ENCODE results near the gene DLK1.

The DLK1 gene

GRCh38 chr14:100761481-100761880 lies 34.8 kb downstream of the DLK1 start:
- no peak for DNase-seq (ENCODE audit: extremely low read depth, low read depth)
- TF ChIP-seq, protein P1, sequence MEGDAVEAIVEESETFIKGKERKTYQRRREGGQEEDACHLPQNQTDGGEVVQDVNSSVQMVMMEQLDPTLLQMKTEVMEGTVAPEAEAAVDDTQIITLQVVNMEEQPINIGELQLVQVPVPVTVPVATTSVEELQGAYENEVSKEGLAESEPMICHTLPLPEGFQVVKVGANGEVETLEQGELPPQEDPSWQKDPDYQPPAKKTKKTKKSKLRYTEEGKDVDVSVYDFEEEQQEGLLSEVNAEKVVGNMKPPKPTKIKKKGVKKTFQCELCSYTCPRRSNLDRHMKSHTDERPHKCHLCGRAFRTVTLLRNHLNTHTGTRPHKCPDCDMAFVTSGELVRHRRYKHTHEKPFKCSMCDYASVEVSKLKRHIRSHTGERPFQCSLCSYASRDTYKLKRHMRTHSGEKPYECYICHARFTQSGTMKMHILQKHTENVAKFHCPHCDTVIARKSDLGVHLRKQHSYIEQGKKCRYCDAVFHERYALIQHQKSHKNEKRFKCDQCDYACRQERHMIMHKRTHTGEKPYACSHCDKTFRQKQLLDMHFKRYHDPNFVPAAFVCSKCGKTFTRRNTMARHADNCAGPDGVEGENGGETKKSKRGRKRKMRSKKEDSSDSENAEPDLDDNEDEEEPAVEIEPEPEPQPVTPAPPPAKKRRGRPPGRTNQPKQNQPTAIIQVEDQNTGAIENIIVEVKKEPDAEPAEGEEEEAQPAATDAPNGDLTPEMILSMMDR (IDR thresholded peaks at IDR 0.05; ENCODE audit: low read depth, low read length), result no peak

- TF ChIP-seq, protein P1 (IDR thresholded peaks at IDR 0.05; ENCODE audit: low read depth, low read length), result no peak
- DNase-seq (ENCODE audit: extremely low read depth, low read depth), result no peak
These were observed 35.4 kb downstream of the DLK1 start for GRCh38 chr14:100762089-100762515.

DNA sequence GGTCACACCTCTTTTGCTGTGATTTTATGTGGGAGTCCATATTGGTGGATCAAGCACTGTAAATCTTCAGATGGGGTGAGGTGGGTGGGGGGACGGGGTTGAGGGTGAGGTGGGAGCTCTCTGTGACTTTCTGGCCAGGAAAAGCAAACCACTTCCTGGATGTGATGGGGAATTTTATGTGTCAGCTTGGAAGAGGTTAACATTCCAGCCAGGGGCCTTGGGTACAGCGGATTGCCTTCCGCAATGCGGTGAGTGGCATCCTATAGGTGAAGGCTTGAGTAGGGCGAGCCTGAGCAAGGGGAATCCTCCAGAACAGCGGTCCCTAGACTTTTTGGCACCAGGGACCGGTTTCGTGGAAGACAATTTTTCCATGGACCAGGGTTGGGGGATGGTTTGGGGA lies 36.2 kb downstream of the DLK1 start:
- TF ChIP-seq, protein P1 (IDR thresholded peaks at IDR 0.05; ENCODE audit: low read depth, low read length), result no peak
- no peak for DNase-seq (ENCODE audit: extremely low read depth, low read depth)

DNA sequence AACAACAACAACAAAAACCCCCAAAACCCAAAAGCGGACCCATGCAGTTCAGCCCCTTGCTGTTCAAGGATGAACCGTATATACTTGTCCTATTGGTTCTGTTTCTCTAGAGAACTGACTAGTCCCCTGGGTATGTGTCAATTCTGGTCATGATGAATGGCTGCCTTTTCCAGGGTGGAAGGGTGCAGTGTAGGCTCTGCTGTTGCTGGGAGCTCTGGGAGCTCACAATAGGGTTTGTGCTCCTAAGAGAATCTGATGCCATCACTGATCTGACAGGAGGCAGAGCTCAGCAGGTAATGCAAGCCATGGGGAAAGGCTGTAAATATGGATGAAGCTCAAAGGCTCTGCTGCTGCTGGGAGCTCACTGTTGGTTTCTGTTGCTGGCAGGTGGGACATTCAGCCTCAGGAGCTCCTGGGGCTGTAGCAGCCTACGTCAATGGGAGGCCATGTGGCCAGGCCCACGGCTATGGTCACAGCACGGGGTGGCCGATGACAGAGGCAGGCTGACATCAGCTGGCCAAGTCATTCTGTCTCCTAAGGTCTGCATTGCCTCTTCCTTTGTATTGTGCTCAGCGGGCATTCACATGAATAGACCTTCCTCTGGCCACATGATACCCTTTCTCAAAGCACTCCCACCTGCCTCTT lies 37.9 kb downstream of the DLK1 start:
- TF ChIP-seq, protein P1 (IDR thresholded peaks at IDR 0.05; ENCODE audit: low read depth, low read length), result no peak
- DNase-seq (ENCODE audit: extremely low read depth, low read depth), result no peak

DNA sequence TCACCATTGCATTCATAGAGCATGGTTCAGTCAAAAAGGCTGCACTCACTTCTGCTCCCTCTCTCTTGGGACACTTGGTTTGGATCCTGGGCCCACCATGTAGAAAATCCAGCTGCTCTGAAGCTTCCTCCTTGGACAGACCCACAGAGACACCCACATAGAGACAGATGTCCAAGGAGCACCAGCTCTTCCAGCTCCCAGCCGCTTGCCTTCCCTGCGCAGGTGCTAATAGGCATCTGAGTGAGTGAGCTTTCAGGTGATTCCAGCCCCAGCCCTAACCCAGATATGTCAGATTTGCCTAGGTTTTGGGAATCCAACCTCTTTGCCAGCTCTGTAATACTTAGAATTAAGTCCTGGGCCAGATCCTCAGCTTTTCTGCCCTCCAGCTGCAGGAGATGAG lies 38.6 kb downstream of the DLK1 start:
- TF ChIP-seq, protein P1 (IDR thresholded peaks at IDR 0.05; ENCODE audit: low read depth, low read length), result no peak
- no peak for DNase-seq (ENCODE audit: extremely low read depth, low read depth)

GRCh38 chr14:100765991-100766390 lies 39.3 kb downstream of the DLK1 start:
- TF ChIP-seq, protein P1 (IDR thresholded peaks at IDR 0.05; ENCODE audit: low read depth, low read length), result no peak
- DNase-seq (ENCODE audit: extremely low read depth, low read depth), result no peak

DNA sequence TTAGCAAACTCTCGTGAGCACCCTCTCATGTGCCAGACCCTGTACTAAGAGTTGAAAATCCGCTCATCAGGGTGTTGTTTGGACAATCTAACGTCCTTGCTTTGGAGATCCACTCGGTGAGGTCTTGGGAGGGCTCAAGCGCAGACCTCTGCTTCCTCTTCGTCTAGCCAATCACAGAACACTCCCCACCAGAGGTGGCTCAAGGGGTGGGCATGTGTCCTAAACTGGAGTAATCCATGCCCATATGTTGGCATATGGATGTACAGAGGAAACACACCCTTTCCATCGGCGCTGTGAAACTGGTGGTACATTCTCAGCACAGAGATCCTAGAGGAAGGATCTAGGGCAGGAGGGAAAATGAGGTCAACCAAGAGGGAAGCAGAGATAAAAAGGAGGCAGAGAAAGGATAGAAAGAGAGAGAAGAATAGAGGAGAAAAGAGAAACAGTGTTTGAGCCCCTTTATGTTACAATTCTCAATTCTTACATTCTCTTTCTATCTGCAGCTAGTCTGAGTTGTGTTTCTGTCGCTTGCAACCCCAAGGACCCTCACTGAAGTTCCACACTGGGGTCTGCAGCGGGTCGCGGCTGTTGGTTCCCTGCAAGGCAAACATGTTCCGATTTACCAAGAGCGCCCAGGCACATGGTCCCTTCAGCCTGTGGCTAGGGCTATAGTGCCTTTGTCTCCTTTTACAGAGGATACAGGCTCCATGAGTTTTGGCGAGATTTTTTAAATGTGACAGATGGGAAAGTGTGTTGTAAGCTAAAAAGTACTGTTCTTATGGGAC lies 40.5 kb downstream of the DLK1 start:
- DNase-seq (ENCODE audit: extremely low read depth, low read depth), result no peak
- TF ChIP-seq, protein P1 (IDR thresholded peaks at IDR 0.05; ENCODE audit: low read depth, low read length), result no peak
